A172 (cell line): ENCODE data around the gene SMCO2. TPM values are rescaled to one million over a fixed set of nuclear protein-coding genes. Genes with fewer than 3 reads are reported as not detected.
A peak's percentile ranks its signal among the peaks of the same experiment; 100 is the strongest.

Experiments used
- DNase-seq: peaks from one replicate; pipeline ENCODE4 v3.0.0-alpha.2; 2015; ENCODE audit warnings: low spot score
- total RNA-seq: library from RNA; depleted of rRNA; stranded (reverse); fragments of >200 nt; shearing (Covaris generic); gene quantifications from 2 replicates; pipeline ENCODE4 v1.2.3, GENCODE V29; 2014; rRNA removed

SMCO2 gene
- not detected in 2 replicates for total RNA-seq

DNA sequence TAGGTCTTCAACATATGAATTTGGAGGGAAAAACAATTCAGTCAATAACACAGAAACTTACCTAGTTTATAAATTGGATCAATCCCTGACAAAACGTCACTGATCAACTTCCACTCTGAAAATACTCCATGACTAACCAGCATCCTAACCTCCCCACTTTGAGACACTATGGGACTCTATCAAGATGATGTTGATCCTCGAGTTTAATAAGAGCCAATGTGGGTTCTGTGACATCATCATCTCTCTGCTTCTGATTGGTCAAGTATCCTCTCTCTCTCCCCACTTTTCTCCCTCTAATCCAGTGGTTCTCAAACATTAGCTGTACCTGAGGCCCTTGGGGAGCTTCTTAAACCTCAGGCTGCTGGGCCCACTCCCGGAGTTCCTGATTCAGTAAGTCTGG is at the start of gene SMCO2:
Gene SMCO2 (plus strand): TSS at position 301 of the 400 bp plus-strand sequence. CDS start 23,896 bp downstream, outside the sequence.
- no peak for DNase-seq

DNA sequence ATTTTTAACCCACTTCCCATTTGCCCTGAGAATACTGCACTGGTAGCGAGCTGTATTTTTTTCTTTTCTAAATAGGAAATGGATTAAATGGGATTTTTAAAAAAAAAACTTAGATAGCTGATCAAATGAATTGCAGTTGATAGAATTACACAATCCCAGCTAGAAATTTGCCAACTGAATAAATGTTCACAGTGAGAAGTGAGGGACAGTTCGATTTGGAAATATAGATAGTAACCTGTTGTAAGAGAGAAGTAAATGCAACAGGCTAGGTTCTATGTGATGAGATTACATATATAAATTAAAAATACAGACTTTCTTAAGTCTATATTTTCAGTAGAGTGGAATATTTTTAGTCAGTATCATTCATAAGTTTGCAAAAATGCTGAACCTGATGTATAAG is 48.1 kb upstream of the SMCO2 start:
- DNase-seq, result no peak

DNA sequence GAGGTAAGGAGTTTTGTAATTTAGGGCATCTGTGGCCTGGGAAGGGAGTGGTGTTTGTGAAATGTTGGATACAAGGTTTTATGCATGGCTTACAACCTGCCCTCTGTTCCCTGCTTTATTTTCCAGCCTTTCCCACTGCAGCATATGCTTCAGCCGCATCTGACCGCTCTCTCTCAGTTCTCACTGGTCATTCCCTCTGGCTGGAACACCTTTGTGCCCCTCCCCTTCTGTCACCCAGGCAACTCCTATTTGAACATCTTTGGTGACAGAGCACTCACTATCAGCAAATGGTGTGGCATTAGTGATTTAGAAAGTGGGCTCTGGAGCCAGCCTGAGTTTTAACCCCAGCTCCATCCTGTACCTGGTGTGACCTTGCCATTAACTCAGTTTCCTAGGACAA is 47.5 kb upstream of the SMCO2 start:
- DNase-seq, result no peak

DNA sequence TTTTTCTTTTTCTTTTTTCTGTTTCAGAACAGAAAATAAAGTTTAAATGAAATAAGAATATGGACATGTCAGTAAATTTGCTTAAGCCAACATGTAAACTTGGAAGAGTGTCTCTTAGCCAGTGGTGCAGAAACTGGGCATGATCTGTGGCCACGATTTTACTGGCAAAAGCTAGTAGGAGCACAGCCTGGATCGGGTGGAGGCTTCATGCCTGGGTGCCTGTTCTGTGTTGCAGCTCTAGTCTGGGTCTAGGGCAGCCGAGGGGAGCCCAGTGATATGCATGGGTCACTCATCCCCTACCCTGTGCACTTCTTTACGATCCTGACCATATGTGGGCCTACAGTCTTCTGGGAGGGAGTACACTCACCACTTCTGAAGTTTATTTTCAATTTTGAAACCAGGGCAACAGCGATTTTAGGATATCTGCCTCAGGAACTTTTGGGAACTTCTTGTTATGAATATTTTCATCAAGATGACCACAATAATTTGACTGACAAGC is 45.6 kb upstream of the SMCO2 start:
- no peak for DNase-seq

DNA sequence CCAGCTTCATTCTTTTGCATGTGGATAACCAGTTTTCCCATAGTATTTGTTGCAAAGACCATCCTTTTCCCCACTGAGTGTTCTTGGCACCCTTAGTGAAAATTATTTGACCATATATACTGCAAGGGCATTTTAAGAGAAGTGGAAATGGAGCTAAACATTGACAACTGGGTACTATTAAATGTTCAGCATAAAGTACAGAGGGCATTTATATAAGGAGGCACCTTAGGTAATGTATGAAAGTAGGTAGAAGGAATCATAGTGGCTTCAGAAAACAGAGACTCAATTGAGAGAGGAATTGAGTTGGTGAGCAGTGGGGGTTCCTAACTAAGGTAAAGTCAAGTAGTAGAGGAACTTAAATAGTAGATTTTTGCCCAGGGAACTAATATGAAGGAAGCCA is 34.5 kb upstream of the SMCO2 start:
- DNase-seq, result no peak

DNA sequence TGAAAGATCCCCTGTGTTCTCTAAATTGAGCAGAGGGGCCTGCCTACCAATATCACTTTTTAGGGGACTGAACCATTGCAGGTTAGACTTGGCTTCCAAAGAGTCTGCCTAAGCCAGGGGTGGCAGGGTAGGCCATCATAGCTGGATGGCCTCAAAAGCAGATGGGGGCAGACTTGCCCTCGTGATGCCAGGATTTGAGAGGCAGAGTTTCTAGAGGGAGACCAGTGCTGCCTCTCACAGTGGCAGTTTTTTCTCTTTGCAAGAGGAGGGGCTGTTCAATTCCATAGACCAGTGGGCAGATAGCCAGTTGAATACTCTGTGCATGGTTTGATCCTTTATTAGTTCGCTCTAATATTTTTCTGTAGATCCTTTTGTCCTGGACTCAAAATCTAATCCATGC is 23.8 kb upstream of the SMCO2 start:
- no peak for DNase-seq

DNA sequence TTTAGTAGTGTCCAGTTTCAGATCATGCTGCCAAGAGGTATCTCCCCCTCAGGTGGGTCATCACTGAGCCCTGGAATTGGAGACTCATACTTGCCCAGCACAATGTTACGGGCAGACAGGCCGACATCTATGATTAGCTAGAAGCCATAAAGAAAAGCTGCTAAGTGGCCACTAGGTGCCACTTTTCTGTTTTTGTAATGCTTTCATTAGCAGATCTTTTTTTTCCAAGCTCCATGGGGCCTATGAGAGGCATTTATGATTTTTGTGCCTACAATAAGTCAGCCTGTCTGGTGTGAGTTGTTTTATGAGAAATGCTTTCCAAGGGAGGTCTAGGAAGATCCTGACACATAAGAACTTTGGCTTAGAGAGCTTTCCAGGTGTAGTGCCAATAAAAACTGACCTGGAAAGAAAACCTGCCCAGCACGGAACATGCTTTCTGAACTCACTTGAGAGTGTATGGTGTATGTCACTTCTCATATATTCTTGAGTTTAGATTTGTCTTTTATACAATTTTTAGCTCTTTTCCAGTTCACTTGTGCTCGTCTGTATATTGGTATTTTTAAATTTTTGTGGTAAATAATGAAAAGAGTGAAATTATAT is 21.8 kb upstream of the SMCO2 start:
- peak; percentile 71 for DNase-seq

DNA sequence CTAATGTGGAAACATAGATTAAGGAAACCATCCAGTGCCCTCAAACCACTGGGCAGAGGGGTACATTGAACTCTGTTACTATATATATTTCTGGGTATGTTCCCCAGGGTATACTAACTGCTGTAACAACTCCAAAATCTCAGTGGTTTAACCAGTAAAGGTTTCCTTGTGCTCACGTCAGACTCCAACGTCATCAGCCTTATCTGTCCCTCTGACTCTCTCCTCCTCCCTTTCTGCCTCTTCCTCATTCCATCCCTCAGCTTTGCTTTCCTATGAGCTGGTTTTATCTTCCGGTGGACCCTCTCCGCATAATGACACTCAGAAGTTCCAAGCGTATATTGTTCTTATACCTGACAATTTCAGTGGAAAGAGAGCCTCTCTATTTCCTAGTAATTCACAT is 21.2 kb upstream of the SMCO2 start:
- no peak for DNase-seq

DNA sequence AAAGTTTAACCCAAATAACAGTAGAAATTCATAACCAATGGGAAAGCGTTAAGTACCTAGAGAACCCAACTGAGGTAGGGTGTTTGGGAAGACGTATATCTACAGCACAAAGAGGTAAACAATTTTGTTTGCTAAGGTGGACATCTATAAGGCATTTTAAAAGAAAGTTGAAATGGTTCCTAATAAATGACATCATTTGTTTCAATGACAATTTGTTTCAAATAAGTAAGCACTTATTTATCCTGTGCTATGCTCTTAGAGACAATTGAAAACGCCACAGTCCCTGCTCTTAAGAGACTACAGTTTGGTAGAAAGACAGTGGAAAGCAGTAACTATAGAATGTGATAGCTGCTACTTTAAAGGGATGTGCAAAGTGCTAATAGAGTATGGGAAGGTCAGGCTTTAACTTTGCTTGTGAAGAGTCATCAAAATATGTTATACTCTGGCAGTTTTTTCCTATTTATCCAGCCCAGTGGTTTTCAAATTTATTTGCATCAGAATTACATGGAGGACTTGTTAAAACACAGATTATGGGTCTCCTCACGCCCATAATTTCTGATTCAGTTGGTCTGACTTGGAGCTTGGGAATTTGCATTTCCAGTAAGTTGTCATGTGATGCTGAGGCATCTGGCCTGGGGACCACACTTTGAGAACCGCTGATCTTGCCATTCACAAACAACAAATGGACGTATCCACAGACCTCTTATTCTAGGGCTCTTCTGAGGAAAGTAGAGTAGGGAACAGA is 19.6 kb upstream of the SMCO2 start:
- no peak for DNase-seq

DNA sequence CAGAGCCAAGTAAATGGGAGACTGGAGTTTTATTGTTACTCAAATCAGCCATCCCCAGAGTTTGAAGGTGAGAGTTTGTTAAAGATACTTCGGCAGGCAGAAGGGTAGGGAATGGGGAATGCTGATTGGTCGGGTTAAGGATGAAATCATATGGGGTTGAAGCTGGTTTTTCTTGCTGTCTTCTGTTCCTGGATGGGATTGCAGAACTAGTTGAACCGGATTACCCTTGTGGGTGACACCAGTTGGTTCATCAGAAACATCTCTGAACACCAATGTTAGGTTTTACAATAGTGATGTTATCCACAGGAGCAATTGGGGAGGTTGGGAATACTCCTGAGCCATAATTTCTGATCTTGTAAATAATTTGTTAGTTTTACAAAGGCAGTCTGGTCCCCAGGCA is 18.7 kb upstream of the SMCO2 start:
- DNase-seq, result no peak

DNA sequence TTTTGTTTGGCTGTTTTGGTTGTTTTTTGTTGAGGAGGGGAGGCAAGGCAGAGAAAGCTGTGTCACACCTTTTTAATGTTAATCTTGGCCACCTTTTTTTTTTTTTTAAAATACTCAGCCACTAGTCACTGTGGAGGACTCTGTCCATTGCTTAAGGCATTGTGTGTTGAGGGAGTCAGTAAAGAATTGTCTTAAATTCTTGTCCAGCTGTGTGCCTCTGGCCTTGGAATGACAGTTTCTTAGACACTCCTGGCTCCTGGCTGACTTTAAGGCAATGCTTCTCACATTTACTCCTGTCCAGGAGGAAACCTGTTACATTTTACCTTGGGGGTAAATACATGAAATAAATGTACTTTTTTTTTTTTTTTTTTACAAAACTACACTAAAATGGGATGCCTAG is 18.1 kb upstream of the SMCO2 start:
- no peak for DNase-seq

DNA sequence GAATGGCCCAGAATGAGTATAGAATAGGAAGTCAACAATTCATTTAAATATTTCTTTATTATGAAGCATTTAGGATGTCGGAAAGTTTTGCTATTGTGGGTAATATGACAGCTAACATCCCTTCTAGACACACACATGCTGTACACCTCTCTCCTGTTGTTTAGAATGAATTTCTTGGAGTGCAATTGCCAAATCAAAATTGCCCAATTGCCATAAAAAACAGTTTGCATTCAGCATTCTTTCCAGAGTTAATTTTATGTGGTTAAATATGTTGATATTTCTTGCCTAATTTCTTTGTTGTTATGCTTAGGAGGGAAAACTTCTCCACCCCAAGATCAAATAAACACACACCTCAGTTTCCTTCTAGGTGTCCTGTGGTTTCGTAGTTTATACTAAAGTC is 16.9 kb upstream of the SMCO2 start:
- no peak for DNase-seq

DNA sequence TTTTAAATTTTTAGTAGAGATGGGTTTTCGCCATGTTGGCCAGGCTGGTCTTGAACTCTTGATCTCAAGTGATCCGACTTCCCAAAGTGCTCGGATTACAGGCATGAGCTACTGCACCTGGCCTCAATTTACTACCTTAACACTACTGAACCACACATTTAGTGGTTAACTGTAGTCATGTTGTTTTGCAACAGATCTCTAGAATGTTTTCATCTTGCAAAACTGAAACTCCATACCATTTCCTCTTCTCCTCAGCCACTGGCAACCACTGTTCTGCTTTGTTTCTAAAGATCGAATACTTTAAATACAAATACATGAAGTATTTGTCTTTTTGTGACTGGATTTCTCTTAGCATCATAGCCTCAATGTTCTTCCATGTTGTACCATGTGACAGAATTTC is 15.4 kb upstream of the SMCO2 start:
- no peak for DNase-seq

DNA sequence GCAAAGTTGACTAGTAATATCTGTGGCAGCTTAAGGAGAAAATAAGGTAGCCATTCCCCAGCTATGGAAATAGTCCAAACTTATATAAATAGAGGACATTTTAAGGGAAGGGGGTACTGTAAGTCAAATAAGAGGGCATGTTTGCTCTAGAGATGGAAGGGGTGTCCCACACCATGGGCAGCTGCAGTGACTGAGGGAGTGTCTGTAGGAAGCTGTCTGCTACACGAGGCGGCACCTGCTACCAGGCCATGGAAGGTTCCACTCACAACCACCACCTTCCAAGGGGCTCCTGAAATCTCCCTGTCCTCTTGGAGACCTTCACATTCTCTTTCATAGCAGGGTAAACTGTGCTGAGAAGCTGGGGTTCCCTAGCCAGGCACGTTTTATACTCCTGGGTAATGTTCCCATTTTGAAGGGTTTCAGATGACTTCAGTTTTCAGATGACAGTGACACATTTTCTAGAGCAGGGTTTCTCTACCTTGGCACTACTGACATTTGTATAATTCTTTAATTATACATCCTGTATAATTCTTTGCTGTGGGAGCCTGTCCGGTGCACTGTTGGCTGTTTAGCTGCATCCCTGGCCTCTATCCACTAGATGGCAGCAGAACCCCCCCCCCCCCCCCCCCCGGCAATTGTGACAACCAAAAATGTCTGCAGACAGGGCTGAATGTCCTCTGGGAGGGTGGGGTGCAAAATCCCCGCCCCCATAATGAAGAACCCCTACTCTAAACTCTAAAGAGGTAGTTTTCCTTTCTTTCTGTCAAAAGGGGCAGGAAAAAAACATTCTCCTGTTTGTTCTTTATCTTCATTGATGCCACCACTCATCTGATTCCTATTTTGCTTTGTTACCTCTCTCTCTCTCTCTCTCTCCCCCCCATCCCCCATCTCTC is 11.6 kb upstream of the SMCO2 start:
- peak; percentile 4 for DNase-seq

DNA sequence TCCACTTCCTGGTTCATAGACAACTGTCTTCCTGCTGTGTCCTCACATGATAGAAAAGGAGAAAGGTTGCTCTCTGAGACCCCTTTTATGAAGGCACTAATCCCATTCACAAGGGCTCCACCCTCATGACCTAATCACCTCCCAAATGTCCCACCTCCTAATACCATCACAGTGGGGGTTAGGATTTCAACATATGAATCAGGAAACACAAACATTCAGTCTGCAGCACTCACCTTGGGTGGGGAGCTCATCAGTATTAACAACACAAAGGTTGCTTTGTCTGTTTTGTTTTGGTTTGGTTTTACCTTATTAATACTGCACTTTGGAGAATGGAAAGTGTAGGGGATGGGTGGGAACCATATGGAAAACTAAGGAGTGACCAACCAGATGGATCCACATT is 10.5 kb upstream of the SMCO2 start:
- no peak for DNase-seq

DNA sequence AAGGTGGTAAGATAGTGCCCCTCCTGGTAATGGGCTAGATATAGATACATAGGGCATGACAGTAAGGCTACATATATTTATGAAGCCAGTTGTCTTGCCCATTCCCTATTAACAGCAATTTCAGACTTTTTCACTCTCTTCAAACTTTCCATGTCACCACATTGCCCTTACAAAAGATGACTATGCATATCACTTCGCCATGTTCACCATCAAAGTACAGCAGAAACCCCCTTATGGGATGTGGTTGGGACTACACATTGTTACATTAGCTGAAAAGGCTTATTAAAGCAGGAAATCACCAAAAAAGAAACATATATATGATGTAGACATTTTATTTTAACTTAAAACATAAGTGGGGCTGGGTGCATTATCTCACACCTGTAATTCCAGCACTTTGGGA is 9.8 kb upstream of the SMCO2 start:
- DNase-seq, result no peak

DNA sequence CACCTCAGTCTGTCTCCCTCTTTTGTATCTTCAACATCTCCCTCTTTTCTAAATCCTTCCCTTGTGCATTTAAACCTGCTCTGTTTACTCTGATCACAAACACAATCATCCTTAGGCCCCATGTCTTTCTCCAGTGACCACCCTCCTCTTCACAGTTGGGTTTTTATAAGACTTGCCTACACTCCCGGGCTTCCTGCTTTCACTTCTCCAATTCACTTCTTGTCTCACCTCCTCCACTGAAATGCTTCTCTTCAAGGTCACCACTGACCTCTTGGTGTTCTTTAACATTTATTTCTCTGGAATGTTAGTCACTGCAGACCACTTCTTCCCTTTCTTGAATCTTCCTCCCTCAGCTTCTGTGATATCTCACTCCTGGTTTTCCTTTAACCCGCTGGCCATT is 8.7 kb upstream of the SMCO2 start:
- DNase-seq, result no peak

DNA sequence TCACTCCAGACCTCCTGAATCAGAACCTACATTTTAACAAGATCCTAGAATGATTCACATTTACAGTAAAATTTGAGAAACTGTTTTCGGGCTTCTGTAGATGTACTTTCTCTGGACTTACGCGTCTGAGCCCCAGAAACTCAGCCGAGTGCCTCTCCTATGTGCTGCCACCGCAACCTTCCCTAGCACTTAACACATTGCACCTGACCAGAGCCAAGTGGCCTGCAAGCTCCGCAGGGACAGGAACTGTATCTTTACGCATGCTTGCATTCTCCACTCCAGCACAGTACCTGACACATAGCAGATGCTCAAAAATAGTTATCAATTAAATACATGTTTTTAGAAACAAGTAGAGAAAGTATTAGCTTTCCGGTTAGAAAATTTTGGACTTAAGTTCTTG is 1.2 kb downstream of the SMCO2 start:
- DNase-seq, result no peak

DNA sequence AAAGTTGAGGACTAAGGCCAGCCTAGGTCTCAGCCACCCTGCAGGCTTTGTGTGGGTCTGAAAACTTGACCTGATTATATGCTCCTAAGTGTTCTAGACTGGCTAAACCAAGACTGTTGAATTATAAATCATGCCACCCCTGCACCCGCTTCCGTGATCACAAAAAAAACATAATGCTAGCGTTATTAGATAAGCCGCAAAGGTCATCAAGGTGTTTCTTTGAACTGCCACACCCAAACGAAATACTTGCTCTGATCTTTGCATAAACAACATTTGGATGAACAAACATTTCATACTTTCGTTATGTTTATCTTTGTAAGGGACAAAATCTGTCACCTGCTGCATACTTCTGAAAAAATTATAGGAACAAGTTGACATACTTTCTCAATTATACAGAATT is 2.5 kb downstream of the SMCO2 start:
- no peak for DNase-seq

DNA sequence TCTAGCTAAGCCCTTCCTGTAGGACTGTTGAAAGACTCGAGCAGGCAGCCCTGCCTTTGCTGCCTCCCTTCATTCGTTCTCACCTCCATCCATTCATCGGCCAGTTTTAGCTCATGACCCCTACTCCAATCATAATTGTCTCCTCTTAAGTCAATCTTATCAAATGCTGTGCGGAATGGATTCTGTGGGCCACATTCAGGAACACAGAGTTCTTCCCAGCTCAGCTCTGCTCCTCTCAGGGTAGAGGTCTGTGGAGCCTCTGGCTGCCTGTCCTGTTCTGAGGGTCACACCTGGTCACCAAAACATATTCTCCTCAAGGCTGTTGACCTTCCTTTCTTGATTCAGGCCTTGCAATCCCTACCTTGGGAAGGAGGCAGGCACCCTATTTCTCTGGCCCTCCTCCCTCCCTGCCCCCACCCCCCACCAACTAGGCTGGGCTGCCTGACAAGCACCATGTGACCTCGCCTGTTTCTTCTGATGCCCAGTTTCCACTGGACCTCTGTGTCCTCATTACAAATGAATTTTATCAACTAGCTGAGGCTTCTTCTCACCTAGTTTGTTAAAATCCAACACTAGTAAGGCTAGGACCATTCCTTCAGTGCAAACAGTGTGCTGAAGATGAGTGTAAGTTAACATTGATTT is 3.5 kb downstream of the SMCO2 start:
- DNase-seq, result no peak

DNA sequence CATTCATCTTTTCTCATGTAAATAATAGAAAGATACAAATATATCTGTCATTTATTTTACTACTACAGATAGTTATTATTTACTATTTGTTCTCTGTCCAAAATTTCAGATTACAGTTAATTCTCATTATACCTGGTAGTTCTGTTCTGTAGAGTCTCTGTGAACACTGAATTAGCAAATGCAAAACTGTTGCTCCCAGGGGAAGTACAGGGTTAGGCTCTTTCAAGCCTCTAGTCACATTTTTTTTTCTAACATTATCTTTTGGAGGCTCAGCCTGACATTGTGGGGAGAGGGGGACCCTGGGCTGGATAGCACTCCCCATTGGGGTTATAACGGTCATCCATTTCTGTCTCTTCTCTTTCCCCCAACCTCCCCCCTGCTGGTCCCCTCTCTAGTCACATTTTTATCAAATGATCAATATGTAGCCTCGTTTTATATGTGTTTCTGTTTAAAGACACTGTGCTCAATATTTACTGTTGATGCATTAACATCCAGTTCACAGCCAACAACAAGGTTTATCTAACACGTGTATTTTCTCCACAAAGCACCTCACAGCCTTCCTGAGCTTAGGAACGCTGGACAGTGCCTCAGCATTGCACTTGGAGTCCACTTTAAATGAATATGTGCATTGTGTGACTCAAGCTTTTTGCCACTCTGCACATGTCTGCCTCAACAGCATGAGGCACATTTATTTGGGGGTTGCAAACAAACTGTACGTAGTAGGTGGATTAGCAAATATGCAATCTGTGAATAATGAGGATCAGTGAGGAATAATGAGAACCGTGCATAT is 4.7 kb downstream of the SMCO2 start:
- no peak for DNase-seq
